Subcutaneous adipose tissue (tissue), 4 donors: ENCODE measurements around the gene CDH12. TPM values are rescaled to one million over a fixed set of nuclear protein-coding genes. Genes with fewer than 3 reads are reported as not detected.

ENCODE experiments used
- CTCF ChIP-seq: fragments of 450-650 bp; IDR thresholded peaks from one replicate; pipeline ENCODE4 v1.5.1; 2016; ENCODE audit warnings: low read depth, mild to moderate bottlenecking, control low read depth, antibody characterized with exemption, moderate library complexity
- total RNA-seq, 4 donors: library from RNA; depleted of rRNA; stranded (reverse); fragments of >200 nt; gene quantifications; one replicate each; pipeline ENCODE4 v1.1.0, GENCODE V29; 2016

CDH12 gene
- total RNA-seq, 4 donors from 2014 or later = 0.17 to 0.44 TPM; not detected in 2

- no peak for TF ChIP-seq CTCF
Measured at GRCh38 chr5:22514231-22514630, 338.9 kb downstream of the CDH12 start.

GRCh38 chr5:22505891-22506290, 347.3 kb downstream of the CDH12 start:
- no peak for TF ChIP-seq CTCF

GRCh38 chr5:22504411-22504810, 348.7 kb downstream of the CDH12 start:
- TF ChIP-seq CTCF = no peak

- TF ChIP-seq CTCF = no peak
Measured at GRCh38 chr5:22500556-22500955, 352.6 kb downstream of the CDH12 start.

GRCh38 chr5:22496666-22497065, 356.5 kb downstream of the CDH12 start:
- no peak for TF ChIP-seq CTCF

GRCh38 chr5:22495016-22495720, 358.0 kb downstream of the CDH12 start:
- TF ChIP-seq CTCF = no peak

GRCh38 chr5:22488427-22488826, 364.7 kb downstream of the CDH12 start:
- no peak for TF ChIP-seq CTCF
